IMR-90 (cell line): ENCODE data around the gene SPCS1. TPM values are rescaled to one million over a fixed set of nuclear protein-coding genes. Genes with fewer than 3 reads are reported as not detected.

Source experiments
- ATAC-seq: fragments of 200-7000 bp; cut with Tn5 transposase; 2 replicates; pipeline ENCODE4 v1.9.1; 2020; ENCODE audit warnings: low read depth, mild to moderate bottlenecking, moderate library complexity
- BruUV-seq: library from RNA; stranded (reverse); fragments of 400-500 nt; replicated peaks from 2 replicates; lab custom pipeline; 2021; lab: Mats Ljungman, UMichigan
- CTCF ChIA-PET: fragments of 300-600 bp; formaldehyde crosslinking; extraction: SDS; loops from one replicate; lab custom pipeline; 2021; ENCODE audit warnings: antibody characterized with exemption; lab: Yijun Ruan, JAX
- POLR2A ChIA-PET: fragments of 300-600 bp; sonication (Branson Sonifier 250); formaldehyde crosslinking; loops from one replicate; lab custom pipeline; 2022; ENCODE audit warnings: antibody characterized with exemption; ENCODE audit not compliant: unreplicated experiment; lab: Charles Lee
- DNase-seq: peaks from one replicate; pipeline ENCODE4 v3.0.0; 2013
- H2AFZ ChIP-seq: replicated peaks from 2 replicates; pipeline ENCODE3; 2013; ENCODE audit warnings: low read length, mild to moderate bottlenecking; ENCODE audit not compliant: poor library complexity
- H2AK5ac ChIP-seq: 2 replicates; pipeline ENCODE4 v1.6.1; 2013; ENCODE audit warnings: low read depth, low read length, inconsistent platforms
- H2AK9ac ChIP-seq: replicated peaks from 2 replicates; pipeline ENCODE3; 2013; ENCODE audit warnings: mild to moderate bottlenecking, low read depth, low read length, moderate library complexity; ENCODE audit not compliant: poor library complexity
- H2BK120ac ChIP-seq: 2 replicates; pipeline ENCODE4 v1.6.1; 2013; ENCODE audit warnings: low read depth, low read length, inconsistent platforms
- H2BK15ac ChIP-seq: 3 replicates; pipeline ENCODE4 v1.6.1; 2013; ENCODE audit warnings: low read depth, low read length, inconsistent platforms
- H2BK20ac ChIP-seq: 2 replicates; pipeline ENCODE4 v1.6.1; 2013; ENCODE audit warnings: low read depth, mild to moderate bottlenecking, inconsistent platforms, low read length, moderate library complexity
- H2BK5ac ChIP-seq: 2 replicates; pipeline ENCODE4 v1.6.1; 2013; ENCODE audit warnings: mild to moderate bottlenecking, low read depth, low read length, inconsistent platforms; ENCODE audit not compliant: poor library complexity, severe bottlenecking
- H3K14ac ChIP-seq: replicated peaks from 2 replicates; pipeline ENCODE4 v1.6.1; 2013; ENCODE audit warnings: low read depth, low read length, inconsistent platforms
- H3K18ac ChIP-seq: 2 replicates; pipeline ENCODE4 v1.6.1; 2013; ENCODE audit warnings: low read depth, low read length, control low read depth
- H3K23ac ChIP-seq: 2 replicates; pipeline ENCODE4 v1.6.1; 2013; ENCODE audit warnings: low read depth, low read length, inconsistent platforms
- H3K27ac ChIP-seq: 2 replicates; pipeline ENCODE4 v1.5.1; 2013; ENCODE audit warnings: mild to moderate bottlenecking, control low read depth, low read length; ENCODE audit not compliant: insufficient read depth
- H3K27me3 ChIP-seq: 2 replicates; pipeline ENCODE4 v1.6.1; 2013; ENCODE audit warnings: low read length; ENCODE audit not compliant: control insufficient read depth, insufficient read depth
- H3K36me3 ChIP-seq: 2 replicates; pipeline ENCODE4 v1.6.1; 2013; ENCODE audit warnings: low read length, mixed read lengths; ENCODE audit not compliant: control insufficient read depth, insufficient read depth
- H3K4ac ChIP-seq: 2 replicates; pipeline ENCODE4 v1.6.1; 2013; ENCODE audit warnings: low read depth, low read length, inconsistent platforms
- H3K4me1 ChIP-seq: 2 replicates; pipeline ENCODE4 v1.6.1; 2013; ENCODE audit warnings: low read length, mixed read lengths; ENCODE audit not compliant: control insufficient read depth, insufficient read depth
- H3K4me2 ChIP-seq: 2 replicates; pipeline ENCODE4 v1.6.1; 2013; ENCODE audit warnings: low read depth, mild to moderate bottlenecking, control low read depth, low read length, moderate library complexity
- H3K4me3 ChIP-seq: 2 replicates; pipeline ENCODE4 v1.5.1; 2013; ENCODE audit warnings: low read depth, mild to moderate bottlenecking, control low read depth, low read length, moderate library complexity; ENCODE audit not compliant: insufficient read depth
- H3K56ac ChIP-seq: 2 replicates; pipeline ENCODE4 v1.6.1; 2013; ENCODE audit warnings: low read length, inconsistent platforms; ENCODE audit not compliant: insufficient read depth; ENCODE audit errors: extremely low read depth
- H3K79me1 ChIP-seq, 2 experiments: 2 replicates each; pipeline ENCODE4 v1.6.1; 2013; ENCODE audit warnings: low read length in 2 of 2, inconsistent platforms in 1 of 2, low read depth in 1 of 2
- H3K9ac ChIP-seq: 2 replicates; pipeline ENCODE4 v1.6.1; 2013; ENCODE audit warnings: low read depth, low read length, control low read depth
- H3K9me1 ChIP-seq: 2 replicates; pipeline ENCODE4 v1.6.1; 2013; ENCODE audit warnings: low read length, inconsistent platforms; ENCODE audit not compliant: insufficient read depth
- H3K9me3 ChIP-seq: 2 replicates; pipeline ENCODE4 v1.6.1; 2013; ENCODE audit warnings: low read length; ENCODE audit not compliant: control insufficient read depth, insufficient read depth
- H4K20me1 ChIP-seq: 2 replicates; pipeline ENCODE4 v1.6.1; 2013; ENCODE audit warnings: low read length, inconsistent platforms; ENCODE audit not compliant: insufficient read depth
- H4K5ac ChIP-seq: 2 replicates; pipeline ENCODE4 v1.6.1; 2013; ENCODE audit warnings: mild to moderate bottlenecking, low read depth, low read length, control low read depth
- H4K8ac ChIP-seq, 2 experiments: 2 replicates each; pipeline ENCODE4 v1.6.1; 2013; ENCODE audit warnings: low read depth in 2 of 2, low read length in 2 of 2, control low read depth in 1 of 2, inconsistent platforms in 1 of 2
- H4K91ac ChIP-seq: 2 replicates; pipeline ENCODE4 v1.6.1; 2013; ENCODE audit warnings: low read depth, low read length, inconsistent platforms; ENCODE audit not compliant: insufficient read depth
- POLR2A ChIP-seq: IDR thresholded peaks from 2 replicates; pipeline ENCODE4 v1.6.1; 2012; ENCODE audit warnings: mild to moderate bottlenecking, low read depth, low read length
- WGBS, 2 experiments: methylation state at CpG; one replicate each; pipeline versions ENCODE4 v1.1.5 to v1.1.7; 2013; ENCODE audit warnings: missing lambda C conversion rate in 2 of 2; ENCODE audit not compliant: insufficient read length in 1 of 2; ENCODE audit errors: extremely low coverage in 2 of 2; 5-methylcytosine and 5-hydroxymethylcytosine counted together
- dilution Hi-C: fragments of 300-500 bp; cut with HindIII; formaldehyde crosslinking; loops from one replicate; pipeline ENCODE4 v1.14.3; 2018; ENCODE audit warnings: low sequenced_read_pairs; ENCODE audit not compliant: unreplicated experiment
- in situ Hi-C: fragments of 300-500 bp; cut with MboI; formaldehyde crosslinking; loops from 3 replicates; pipeline ENCODE4 v1.14.3; 2019; ENCODE audit warnings: low sequenced_read_pairs, inconsistent platforms, mixed read lengths
- intact Hi-C: fragments of 100-400 bp; cut with micrococcal nuclease; formaldehyde crosslinking; loops from 2 replicates; pipeline ENCODE4 v1.10.0; 2022
- polyA plus RNA-seq, 3 experiments: library from polyadenylated mRNA; depleted of rRNA; stranded (reverse); fragments of >200 nt; gene quantifications; 2 replicates each; pipeline ENCODE4 v1.2.3, GENCODE V29; 2012; ENCODE audit warnings: low replicate concordance in 1 of 3
- total RNA-seq: library from RNA; depleted of rRNA; stranded (reverse); fragments of >200 nt; gene quantifications from 2 replicates; pipeline ENCODE4 v1.2.3, GENCODE V29; 2012

The SPCS1 gene
- total and polyA plus RNA-seq, 2 of the 4 experiments (the other 2 are of a cell fraction), result 50.5 to 124 TPM

GRCh38 chr3:52710512-52710911 is 4.6 kb downstream of the SPCS1 start:
- Histone ChIP-seq H3K9ac (no peak overlapping the region), H3K56ac (no peak overlapping the region), H2AFZ (no peak overlapping the region), H3K79me1 (peaks cover 9 to 32% of the 10 kb centered on the region in 2 experiments), H3K18ac (no peak overlapping the region), H4K8ac (no peak overlapping the region), H4K5ac (no peak overlapping the region), H3K14ac (no peak overlapping the region), H2AK5ac (no peak overlapping the region), H4K91ac (no peak overlapping the region), H2BK120ac (no peak overlapping the region), H4K20me1 (0 out of 2 replicates have a peak, but pooled peaks cover 10% of the 10 kb centered on the region), H2BK20ac (no peak overlapping the region), H3K27me3 (no peaks in the 10 kb centered on the region), H3K4ac (no peak overlapping the region), H3K36me3 (peaks cover 12% of the 10 kb centered on the region), H3K4me1 (peaks cover 3% of the 10 kb centered on the region), H3K9me1 (0 out of 2 replicates have a peak, but pooled peaks cover 4% of the 10 kb centered on the region), H3K23ac (no peak overlapping the region), H3K27ac (no peak overlapping the region), H2BK5ac (no peak overlapping the region), H2BK15ac (no peak overlapping the region), H3K9me3 (no peaks in the 10 kb centered on the region), H2AK9ac (no peak overlapping the region), H3K4me3 (no peak overlapping the region), H3K4me2 (no peak overlapping the region)
- intact Hi-C loops (no loop called here), dilution Hi-C loops (no loop called here), in situ Hi-C loops (no loop called here)
- WGBS, 2 experiments, result no CpG with 5 or more reads among the region's 2 CpGs
- ChIA-PET CTCF (no interaction called here), POLR2A (no interaction called here)
- ATAC-seq (no peak), DNase-seq (no peak)
- BruUV-seq, result no TSS peak
- TF ChIP-seq POLR2A, result no peak
